Fibroblast of skin of right quadriceps (primary cell): ENCODE results near the gene ZBTB12.

Experiments
- DNase-seq: peaks from one replicate; pipeline ENCODE4 v3.0.0-alpha.2; 2013

ZBTB12 gene

GRCh38 chr6:31896493-31896855 is 5.4 kb downstream of the ZBTB12 start:
- DNase-seq: no peak

- no peak for DNase-seq
Measured at GRCh38 chr6:31892821-31893220, 9.1 kb downstream of the ZBTB12 start.

- no peak for DNase-seq
Measured at GRCh38 chr6:31889331-31889972, 12.4 kb downstream of the ZBTB12 start.

DNA sequence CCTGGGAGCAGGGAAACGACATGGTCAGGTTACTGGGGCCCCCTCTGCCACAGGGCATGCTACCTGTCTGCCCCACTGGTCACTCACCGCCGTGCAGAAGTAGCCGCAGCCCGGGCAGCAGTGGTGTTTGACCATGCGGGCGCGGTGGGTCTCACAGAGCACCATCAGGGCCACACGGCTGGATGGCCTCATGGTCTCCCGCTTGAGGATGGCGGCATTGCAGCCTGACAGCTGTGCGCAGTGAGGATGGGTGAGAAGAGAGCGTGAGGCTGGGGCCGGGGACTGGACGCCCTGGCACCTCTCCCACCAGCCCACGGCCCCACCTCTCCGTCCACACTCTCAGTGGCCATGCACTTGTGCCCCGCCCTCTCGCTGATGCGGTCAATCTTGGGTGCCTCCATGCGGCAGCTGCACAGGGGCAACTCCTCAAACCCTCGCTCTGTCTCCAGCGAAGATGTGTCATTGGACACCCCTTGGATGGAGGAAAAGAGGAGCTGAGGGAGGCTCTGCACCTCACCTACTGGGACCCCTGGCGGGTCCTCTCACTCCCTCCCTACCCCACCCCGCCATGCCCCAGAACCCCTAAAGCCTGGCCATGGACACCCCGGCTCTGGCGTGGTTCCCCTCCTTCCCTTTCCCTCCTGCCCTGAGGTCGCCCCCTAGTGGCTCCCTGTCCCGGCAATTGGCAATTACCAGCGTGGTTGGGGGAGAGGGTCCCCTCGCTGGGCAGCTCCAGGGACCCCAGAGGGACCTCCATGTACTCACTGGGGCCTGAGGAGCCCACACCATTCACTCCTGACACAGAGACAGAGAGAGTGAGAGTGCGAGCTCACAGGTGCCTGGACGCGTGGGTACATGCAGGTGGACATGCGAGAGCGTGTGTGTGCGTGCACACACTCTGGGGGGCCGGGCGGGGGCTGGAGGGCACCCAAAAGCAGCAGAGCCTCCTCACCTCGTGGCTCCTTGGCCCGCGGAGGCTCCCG is 13.3 kb downstream of the ZBTB12 start:
- no peak for DNase-seq

GRCh38 chr6:31887173-31888007 is 14.5 kb downstream of the ZBTB12 start:
- DNase-seq: no peak

GRCh38 chr6:31886541-31886991 is 15.3 kb downstream of the ZBTB12 start:
- DNase-seq: no peak

DNA sequence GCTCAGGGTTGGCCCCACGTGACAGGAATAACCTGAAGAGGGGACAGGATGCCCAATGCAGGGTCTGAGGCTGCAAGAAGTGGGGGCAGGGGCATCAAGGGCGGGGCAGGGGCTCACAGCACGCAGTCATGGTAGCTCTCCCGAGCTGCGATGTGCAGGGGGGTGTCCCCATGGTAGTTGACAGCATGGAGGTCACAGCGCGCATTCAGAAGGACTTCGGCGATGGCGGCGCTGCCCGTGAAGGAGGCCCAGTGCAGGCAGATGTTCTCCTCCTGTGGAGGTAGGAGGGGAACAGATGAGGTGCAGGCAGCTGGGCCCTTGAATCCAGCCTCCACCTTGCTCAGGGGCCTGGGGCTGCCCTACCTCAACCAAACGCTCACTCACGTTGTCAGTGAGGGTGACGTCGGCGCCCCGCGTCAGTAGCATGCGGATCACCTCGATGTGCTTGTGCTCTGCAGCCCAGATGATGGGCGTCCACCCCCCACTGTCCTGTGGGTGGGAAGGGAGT is 17.3 kb downstream of the ZBTB12 start:
- DNase-seq: no peak

- DNase-seq: no peak
Measured at GRCh38 chr6:31883676-31884075, 18.2 kb downstream of the ZBTB12 start.

DNA sequence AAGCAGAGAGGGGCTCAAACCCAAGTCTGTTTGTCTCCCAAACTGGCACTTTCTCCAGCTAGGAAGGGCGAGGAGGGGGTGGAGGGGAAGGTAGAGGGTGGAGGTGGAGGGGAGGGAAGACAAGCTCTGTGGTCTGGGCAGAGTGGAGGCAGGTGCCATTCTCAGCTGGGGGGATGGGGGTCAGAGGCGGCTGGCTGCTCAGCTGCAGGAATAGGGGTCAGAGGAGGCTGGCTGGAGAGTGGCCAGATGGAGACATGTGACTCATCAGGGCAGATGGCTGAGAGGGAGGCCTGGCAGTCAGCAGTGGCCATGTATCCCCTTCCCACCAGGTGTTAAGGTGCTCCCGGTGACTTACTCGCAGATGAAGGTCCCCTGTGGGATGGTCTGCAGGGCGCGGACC is 19.5 kb downstream of the ZBTB12 start:
- no peak for DNase-seq

DNA sequence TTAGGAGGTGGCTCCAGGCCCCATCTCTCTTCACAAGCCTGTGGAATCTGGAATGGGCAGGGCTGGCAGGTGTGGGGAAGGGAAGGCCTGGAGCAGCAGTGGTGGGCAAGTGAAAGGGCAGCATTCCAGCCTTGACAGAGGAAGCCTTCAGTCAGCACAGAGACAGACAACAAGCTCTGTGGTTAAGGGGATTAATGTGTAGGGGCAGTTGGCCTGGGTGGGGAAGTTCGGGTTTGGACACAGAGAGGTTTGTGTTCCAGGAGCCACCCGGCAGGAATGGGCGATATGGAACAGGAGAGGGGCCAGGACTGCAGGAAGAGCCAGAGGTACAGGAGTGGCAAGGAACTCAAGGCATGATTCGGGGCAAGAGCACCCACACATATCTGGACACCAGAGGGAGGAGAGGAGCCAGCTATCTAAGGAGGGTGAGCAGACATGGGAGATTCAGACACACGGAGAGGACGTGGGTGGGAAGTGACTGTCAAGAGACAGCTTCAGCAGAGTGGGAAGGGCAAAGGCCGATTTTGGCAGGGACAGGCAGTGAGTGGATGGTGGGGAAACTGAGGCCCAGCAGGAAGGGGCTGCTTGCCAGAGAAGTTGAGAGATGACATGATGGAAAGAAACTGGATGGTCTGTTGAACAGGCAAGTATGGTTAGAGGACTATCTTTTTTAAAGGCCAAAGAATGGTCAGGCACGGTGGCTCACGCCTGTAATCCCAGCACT is 20.6 kb downstream of the ZBTB12 start:
- DNase-seq: no peak

- no peak for DNase-seq
Measured at GRCh38 chr6:31880616-31881015, 21.3 kb downstream of the ZBTB12 start.

DNA sequence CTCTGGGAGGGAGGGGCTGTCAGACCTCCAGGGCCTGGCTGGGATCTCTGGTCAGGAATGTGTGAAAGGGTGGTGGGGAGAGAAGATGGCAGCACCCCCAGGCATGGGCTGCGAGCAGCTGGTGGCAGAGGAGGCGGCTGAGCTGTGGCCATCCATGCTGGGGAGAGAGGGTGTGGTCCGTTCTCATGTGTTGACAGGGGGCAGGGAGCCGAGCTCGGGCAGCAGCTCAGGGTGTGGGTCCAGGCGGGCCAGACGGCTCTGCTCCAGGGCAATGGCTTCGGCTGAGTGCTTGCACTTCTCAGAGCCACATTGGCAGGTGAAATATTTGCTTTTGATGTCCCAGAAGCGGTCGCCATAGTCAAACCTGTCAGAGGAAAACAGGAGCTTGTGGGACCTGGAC is 22.0 kb downstream of the ZBTB12 start:
- DNase-seq: no peak

DNA sequence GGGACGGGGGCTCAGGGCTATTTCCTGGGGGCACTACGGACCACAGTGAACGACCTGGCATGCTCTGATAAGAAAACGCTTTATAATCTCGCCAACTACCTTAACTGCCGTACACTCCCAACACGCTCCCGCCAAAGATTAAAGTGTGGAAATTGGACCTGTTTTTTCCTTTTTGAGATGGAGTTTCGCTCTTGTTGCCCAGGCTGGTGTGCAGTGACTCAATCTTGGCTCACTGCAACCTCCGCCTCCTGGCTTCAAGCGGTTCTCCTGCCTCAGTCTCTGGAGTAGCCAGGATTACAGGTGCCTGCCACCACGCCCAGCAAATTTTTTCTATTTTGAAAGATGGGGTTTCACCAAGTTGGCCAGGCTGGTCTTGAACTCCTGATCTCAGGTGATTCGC is 22.7 kb downstream of the ZBTB12 start:
- DNase-seq: no peak

DNA sequence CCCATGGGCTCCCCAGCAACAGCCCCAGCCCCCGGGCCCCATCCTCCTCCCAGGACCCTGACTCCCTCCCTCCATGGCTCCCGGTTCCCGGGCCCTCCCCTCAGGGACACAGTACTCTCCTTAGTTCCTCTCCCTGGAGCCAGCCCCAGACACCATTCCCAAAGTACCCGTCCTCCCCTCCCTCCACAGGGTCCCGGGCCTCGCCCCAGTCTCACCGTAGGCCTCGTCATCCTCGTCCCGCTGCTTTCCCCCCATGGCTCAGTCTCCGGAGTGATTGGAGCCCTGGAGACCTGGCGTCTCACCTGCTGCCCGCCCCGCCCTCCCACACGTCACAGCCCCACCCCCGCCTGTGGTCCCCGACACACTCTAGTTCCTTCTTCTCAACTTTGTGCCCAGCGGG is 23.2 kb downstream of the ZBTB12 start, which contains the start of gene SLC44A4:
Gene SLC44A4, minus strand, starts transcription at position 272 of the 400 bp plus-strand sequence. Its CDS starts 17 bp downstream, at position 255.
- DNase-seq: no peak

DNA sequence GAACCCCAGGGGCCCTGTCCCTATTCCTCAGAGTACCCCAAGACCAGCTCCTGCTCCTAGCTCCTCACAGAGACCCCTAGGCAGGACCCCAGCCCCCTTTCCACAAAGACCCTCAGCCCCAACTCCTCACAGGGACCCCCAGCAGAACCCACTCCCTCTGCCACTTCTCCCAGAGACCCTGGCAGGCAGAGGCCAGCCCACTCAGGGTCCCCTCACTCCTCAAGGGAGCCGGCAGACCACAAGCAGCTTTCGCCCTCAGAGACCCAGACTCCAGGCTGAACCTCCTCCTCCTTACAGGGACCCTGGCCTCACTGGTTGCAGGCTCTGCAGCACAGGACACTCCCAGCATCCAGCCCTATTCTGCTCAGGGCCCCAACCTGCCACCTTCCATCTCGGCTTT is 23.7 kb downstream of the ZBTB12 start:
- no peak for DNase-seq

DNA sequence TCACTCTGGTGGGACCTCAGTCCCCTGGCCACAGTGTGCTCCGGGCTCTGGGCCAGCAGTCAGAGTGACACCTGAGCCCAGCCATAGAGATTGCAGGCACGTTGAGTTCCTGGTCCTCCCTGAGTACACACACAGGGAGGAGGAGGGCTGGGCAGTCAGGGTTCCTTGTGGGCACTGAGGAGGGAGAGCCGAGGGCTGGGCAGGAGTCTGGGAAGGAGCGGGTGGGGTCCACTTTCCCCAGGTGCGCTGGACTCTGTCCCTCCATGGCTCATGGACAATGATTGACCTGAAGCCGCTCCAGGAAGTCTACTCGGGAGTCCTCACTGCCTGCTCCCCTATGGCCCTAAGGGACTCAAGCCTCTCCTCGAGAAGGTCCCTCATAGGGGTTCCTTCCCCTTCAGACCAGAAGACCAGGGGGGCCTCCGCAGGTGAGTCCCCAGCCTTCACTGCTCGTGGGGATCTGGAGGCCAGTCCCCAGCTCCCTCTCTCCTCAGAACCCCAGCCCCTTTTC is 24.2 kb downstream of the ZBTB12 start:
- no peak for DNase-seq

GRCh38 chr6:31877125-31877650 is 24.7 kb downstream of the ZBTB12 start:
- no peak for DNase-seq

GRCh38 chr6:31876357-31876756 is 25.5 kb downstream of the ZBTB12 start:
- DNase-seq: no peak

- DNase-seq: no peak
Measured at GRCh38 chr6:31875877-31876276, 26.0 kb downstream of the ZBTB12 start.

GRCh38 chr6:31874836-31875572 is 26.9 kb downstream of the ZBTB12 start:
- peak; percentile 29 for DNase-seq

DNA sequence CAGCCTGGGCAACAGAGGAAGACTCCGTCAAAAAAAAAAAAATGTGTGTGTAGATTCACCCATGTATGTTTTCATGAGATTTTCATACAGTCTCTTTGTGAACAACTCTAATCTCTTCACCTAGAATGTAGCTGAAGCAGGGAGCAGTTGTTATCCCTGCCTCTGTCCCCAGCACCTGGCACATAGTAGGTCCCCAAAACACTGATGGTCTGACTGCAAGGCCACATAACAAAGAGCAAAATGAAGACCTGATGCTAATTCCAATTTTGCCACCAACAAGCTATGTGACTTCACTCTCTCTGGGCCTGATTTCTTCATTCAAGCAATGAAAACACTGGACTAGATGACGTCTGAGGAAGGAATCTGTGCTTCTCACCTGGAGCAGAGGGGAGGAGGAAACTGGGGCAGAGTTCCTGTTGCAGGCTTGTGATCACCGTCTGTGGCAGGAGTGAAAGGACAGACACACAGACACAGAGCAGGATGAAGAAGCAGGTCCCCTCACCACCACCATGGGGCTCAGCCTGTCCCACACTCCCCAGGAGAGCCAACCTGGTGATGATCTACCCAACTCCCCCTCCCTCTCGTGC is 27.7 kb downstream of the ZBTB12 start:
- DNase-seq: no peak
